Measurements from ENCODE around the gene RIPOR1.
"Not testable (repeated sequence)": the region's sequence is repeated elsewhere in the genome, so short reads cannot be mapped to it uniquely, and the experiment has no call there.

RIPOR1 gene

GRCh38 chr16:67528222-67528869 is at the start of gene RIPOR1:
TSS of gene RIPOR1 (plus strand) at chr16:67528829. CDS start at chr16:67538447, 9,618 bp downstream.
- in situ Hi-C loops (cut with MboI; ENCODE audit: low sequenced_read_pairs), result no loop called here

GRCh38 chr16:67480833-67481560 is 47.6 kb upstream of the RIPOR1 start, which contains the start of gene ATP6V0D1:
TSS of gene ATP6V0D1 (minus strand) at chr16:67481157. CDS start at chr16:67481086, 71 bp downstream.
- in situ Hi-C loops (cut with MboI; ENCODE audit: low sequenced_read_pairs), result no loop called here

- in situ Hi-C loops (cut with MboI; ENCODE audit: low sequenced_read_pairs), result no loop called here
Observed at GRCh38 chr16:67481561-67482232, 46.9 kb upstream of the RIPOR1 start.

GRCh38 chr16:67482233-67482924 is 46.2 kb upstream of the RIPOR1 start:
- in situ Hi-C loops (cut with MboI; ENCODE audit: low sequenced_read_pairs), result no loop called here

GRCh38 chr16:67483150-67483549 is 45.5 kb upstream of the RIPOR1 start, which contains the start of gene AGRP:
TSS of gene AGRP (minus strand) at chr16:67483547. CDS start at chr16:67483398, 149 bp downstream.
- in situ Hi-C loops (cut with MboI; ENCODE audit: low sequenced_read_pairs), result no loop called here

- in situ Hi-C loops (cut with MboI; ENCODE audit: low sequenced_read_pairs), result no loop called here
Observed at GRCh38 chr16:67483731-67484525, 44.7 kb upstream of the RIPOR1 start.

- in situ Hi-C loops (cut with MboI; ENCODE audit: low sequenced_read_pairs), result no loop called here
Observed at GRCh38 chr16:67486805-67487204, 41.8 kb upstream of the RIPOR1 start.

GRCh38 chr16:67487561-67487960 is 41.1 kb upstream of the RIPOR1 start:
- in situ Hi-C loops (cut with MboI; ENCODE audit: low sequenced_read_pairs), result not testable (repeated sequence)

GRCh38 chr16:67489401-67490083 is 39.1 kb upstream of the RIPOR1 start:
- in situ Hi-C loops (cut with MboI; ENCODE audit: low sequenced_read_pairs), result no loop called here

GRCh38 chr16:67490335-67491096 is 38.1 kb upstream of the RIPOR1 start:
- in situ Hi-C loops (cut with MboI; ENCODE audit: low sequenced_read_pairs), result no loop called here

- in situ Hi-C loops (cut with MboI; ENCODE audit: low sequenced_read_pairs), result no loop called here
Observed at GRCh38 chr16:67499106-67499505, 29.5 kb upstream of the RIPOR1 start.

GRCh38 chr16:67504031-67505021 is 24.3 kb upstream of the RIPOR1 start:
- in situ Hi-C loops (cut with MboI; ENCODE audit: low sequenced_read_pairs), result no loop called here

- in situ Hi-C loops (cut with MboI; ENCODE audit: low sequenced_read_pairs), result no loop called here
Observed at GRCh38 chr16:67506468-67506867, 22.2 kb upstream of the RIPOR1 start.

GRCh38 chr16:67509016-67509415 is 19.6 kb upstream of the RIPOR1 start:
- in situ Hi-C loops (cut with MboI; ENCODE audit: low sequenced_read_pairs), result no loop called here

GRCh38 chr16:67513892-67514291 is 14.7 kb upstream of the RIPOR1 start:
- in situ Hi-C loops (cut with MboI; ENCODE audit: low sequenced_read_pairs), result not testable (repeated sequence)

- in situ Hi-C loops (cut with MboI; ENCODE audit: low sequenced_read_pairs), result no loop called here
Observed at GRCh38 chr16:67514382-67514828, 14.2 kb upstream of the RIPOR1 start.

GRCh38 chr16:67516296-67517154 is 12.1 kb upstream of the RIPOR1 start:
- in situ Hi-C loops (cut with MboI; ENCODE audit: low sequenced_read_pairs), result no loop called here

Data from HL-60/S4 treated with phorbol 12-myristate 13-acetate at 8.2 ng/mL for 4 days and 3 days (cell line).